GM21381 (cell line): ENCODE data around the gene MORN1.

Experiments used
- ATAC-seq: cut with Tn5 transposase; IDR thresholded peaks from one replicate; pipeline ENCODE4 v1.9.1; 2021; ENCODE audit warnings: mild to moderate bottlenecking, moderate library complexity; ENCODE audit not compliant: unreplicated experiment

MORN1 gene

DNA sequence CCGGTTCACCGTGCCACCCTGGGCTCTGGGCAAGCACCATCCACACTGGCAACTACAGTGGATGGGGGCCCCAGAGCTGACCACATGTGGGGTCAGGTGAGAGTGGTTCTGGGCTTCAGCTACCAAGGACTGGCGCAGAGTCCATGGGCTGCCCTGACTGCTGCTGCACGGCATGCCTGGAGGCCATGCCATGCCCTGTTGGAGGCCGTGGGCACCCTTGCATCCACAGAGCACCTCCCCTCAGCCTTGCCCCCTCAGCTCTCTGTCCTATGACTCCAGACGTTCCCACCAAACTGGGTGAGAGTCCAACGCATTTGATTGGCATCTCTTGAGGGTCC, 15.5 kb downstream of the MORN1 start:
- ATAC-seq = no peak

DNA sequence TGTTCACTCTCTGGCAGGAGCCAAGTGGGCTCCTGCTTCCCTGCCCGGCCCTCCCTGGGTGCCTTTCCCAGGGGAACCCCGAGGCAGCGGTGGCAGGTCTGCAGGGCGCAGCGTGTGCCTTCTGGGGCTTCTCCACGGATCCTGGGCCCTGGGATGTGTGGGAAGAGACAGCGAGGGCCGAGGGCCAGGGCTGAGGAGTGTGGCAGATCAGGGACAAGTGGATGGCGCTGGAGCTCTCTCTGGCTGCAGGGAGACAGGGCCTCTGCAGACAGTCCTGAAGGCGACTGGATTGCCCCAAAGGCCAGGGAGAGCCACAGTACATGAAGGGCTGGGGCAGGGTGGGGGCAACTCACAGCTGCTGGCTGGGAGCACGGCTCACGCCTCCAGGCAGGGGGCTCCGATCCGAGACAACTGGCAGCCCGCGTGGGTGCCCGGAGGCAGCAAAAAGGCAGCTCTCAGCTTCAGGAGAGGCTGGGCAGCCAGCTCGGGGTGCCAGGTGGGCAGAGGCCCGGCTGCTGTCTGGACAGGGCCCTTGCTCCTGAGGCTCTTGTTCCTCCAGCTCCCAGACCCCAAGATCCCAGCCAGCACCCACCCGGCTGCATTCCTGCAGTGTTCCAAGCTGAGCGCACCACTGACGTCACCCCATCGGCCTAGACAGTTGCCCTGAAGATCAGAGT, 16.0 kb downstream of the MORN1 start:
- no peak for ATAC-seq

DNA sequence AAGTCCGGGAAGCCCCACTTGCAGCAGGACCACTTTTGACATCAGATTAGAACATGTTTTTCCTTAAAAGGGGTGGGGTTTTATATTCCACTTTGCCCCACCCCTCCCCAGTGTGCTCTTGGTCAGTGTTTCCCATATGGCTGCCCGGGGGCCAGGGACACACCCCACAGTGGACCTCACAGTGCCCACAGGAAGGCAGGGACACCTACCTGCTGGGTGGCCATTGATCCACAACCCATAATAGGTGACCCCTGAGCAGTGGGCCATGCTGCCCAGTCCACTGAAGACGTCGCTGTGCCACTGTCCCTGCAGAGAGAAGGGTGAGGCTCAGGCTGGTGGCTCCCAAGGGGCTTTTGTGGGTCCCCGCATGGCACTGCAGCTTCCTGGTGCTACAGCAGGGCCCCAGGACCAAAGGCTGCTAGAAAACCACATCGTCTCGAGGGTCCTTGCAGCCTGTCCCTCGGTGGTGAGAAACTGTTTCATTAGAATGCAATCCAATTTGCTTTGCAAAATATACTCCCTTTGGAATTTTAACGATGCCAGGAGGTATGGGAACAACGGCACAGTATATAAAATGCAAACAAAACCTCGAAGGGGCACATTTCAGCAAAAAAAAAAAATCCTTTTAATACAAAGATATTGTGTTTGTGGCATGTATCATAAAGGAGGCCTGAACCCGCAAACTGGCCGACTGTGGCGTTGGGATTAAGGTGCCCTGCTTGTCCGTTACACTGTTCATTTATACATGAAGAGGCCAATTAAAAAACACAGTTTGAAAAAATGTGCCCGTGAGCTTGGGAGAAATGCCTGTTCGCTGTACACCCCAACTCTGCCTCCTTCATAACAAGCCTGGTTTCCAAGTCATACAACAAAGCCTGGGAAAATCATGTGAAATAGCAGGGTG, 16.9 kb downstream of the MORN1 start:
- ATAC-seq = no peak

DNA sequence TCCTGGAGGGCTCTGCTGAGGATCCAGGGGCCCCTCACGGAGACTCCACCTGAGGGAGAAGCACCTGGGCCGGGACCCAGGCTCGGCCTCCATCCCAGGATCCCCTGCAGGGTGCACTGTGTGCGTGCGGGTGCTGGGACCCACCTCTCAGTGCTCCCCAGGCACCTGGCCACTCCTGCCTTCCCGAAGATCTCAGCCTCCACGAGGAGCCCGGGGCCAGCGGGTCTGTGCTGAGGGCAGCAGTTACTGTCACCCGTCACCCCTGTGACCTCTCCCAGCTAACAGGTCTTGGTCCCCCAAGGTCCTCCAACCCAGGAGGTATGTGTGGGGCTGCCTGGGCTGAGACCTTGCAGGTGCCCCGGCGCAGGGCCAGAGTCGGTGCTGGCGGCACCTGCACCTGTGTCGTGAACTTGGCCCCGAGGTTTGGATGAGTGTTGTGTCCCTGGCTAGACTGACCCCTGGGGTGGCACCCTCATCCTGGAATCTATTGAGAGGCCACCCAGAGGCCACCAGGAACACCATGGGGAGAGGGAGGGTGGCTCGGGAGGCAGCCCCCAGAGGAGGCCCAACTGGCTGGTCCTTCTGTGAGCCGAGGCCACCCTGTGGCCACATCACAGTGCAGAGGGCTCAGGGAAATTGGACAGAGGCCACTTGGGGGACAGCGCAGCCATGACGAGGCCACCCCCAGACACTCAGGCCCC, 17.7 kb downstream of the MORN1 start:
- no peak for ATAC-seq

DNA sequence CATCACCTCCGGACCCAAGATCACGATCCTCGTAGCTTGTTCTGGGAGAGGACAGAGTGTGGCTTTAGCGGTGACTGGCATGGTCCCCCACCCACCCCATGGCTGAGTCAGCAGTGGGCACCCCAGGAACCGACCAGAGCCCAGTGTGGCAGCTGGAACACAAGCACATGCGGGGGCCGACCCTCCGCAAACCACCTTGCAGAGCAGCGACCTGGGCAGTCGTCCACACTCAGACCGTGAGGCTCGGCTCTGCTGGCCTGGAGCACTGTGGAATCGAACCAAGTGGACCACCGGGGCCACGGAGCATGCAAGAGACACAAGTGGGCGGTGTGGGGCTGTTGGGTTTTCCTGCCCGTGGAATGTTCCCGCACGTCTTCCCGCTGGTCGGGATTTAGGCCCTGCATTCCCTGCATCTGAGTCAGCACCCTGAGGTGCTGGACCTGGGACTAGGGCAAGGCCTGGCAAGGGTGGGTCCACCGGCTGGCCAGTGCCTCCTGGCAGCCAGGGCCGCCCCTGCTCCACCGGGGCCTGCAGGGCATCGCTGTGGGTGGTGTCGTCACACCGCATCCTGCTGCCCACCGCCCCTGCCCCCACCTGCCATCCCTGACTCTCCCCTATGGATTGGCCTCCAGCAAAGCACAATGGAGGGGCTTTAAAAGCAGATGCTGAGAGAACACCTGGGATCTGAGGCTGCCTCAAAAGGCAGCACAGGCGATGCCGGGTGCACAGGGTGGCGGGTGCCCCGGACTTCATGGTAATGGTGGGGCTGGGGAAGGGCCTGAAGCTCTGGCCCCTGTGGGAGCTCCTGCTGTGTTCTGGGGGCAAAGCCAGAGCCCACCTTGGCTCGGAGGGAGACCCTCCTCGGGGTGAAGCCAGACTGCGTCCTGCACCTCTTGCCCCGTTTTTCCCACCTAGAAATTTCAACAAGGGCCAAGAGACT, 18.5 kb downstream of the MORN1 start:
- no peak for ATAC-seq

DNA sequence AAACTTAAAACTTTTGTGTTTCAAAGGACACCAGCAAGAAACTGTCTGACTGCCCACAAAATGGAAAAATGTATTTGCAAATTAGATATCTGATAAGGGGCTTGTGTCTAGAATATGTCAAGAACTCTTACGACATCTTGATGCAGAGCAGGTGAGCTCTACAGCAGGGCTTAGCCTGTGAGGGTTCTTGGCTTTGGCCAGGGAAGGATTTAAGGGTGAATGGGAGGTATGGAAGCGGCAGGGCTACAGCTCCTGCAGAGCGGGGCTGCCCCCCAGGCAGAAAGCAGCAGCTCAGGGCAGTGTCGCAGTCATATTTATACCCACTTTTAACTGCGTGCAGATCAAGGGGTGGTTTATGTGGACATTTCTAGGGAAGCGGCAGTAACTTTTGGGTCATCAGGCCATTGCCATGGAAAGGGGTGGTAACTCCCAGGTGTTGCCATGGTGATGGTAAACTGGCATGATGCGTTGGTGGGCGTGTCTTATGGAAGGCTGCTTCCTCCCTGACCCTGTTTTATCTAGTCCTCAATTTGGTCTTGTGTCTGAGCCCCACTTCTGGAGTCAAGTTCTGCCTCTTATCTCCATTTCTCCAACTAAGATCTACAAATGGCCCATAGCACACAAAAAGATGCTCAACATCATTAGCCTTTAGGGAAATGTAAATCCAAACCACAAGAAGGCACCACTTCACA, 23.2 kb downstream of the MORN1 start:
- no peak for ATAC-seq

DNA sequence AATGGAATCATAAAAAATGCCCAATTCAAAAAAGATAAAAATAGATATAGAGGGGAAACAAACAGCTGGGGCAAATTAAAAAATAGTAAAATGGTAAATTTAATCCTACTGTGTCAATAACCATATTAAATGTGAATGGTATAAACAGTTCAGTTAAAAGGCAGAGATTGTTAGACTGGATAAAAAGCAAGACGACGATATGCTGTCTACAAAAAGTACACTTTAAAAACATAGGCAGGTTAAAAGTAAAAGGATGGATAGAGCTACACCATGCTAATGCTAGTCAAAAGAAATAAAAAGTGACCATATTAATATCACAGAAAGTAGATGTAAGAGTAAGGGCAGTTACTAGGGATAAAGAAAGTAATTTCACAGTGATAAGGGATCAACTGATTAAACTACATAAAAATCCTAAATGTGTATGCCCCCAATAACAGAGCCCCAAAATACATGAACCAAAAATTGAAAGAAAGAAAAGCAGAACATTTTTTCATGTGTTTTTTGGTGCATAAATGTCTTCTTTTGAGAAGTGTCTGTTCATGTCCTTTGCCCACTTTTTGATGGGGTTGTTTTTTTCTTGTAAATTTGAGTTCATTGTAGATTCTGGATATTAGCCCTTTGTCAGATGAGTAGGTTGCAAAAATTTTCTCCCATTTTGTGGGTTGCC, 27.4 kb downstream of the MORN1 start:
- no peak for ATAC-seq

DNA sequence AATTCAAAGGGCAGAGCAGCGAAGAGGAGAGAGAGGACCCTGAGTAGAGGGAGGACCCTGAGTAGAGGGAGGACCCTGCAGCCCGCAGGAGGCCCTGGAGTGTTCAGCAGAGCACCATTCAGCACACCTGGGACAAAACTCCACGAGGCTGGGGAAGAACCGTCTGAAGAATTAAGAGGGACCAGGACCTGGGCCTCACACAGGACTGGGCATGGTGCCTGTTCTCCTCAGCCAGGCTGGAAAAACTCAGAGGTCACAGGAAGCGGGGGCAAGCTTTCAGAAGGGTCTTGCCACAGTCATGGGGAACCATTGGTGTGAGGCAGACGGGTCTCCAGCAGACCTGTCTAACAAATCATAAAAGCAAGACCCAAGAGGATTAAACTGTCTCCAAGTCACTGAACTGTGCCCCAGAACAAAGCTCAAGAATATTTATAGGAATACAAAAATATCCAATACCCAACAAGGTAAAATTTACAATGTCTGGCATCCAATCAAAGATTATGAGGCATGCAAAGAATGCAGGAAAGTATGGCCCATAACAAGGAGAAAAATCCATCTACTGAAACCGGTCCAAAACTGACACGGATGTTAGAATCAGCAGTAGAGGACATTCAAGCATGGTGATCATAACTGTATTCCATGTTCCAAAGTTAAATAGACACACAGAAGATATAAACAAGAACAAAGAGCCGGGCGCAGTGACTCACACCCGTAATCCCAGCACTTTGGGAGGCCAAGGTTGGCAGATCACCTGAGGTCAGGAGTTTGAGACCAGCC, 30.6 kb downstream of the MORN1 start:
- no peak for ATAC-seq

DNA sequence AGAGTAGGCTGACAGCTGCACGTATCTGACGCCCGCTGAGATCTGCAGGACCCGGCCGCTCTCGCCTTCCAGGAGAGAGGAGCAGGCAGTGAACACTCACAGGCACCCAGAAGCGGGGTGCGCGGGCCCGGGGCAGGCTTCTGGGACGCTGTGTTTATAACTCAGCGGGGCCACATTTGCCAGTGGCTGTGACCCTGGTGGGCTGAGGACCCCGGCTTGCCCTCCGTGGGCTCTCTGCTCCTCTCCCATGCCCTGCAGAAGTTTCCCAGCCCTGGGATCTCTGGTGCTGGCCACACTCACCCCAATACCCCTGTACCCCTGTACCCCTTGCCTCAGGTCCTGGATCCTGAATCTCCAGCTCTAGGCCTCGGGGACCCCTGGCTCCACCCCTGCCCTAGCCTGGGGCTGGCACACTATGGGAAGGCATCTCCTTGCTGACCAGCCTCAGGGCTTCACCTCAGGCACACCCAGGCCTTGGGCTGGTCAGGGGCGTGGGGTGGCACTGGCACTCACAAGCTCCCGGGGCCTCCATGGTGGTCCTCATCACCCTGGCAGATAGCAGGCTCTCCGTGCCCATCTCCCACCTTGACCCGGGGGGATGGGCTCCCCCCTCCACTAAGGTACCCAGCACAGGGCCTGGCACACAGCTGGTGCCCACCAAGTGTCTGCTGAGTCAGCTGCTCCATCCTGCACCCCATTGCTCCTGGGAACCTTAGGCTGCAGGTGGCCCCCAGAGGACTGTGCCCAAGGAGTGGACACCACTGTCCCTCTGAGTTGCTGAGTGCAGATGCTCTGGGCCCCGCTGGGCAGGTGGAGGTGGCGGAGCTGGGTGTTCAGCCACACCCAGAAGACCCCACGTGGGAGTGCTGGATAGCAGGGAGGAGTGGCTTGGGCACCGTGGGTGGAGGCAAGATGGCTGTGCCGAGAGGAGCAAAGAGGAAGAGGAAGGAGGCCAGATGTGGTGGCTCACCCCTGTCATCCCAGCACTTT, 32.4 kb downstream of the MORN1 start:
- no peak for ATAC-seq

DNA sequence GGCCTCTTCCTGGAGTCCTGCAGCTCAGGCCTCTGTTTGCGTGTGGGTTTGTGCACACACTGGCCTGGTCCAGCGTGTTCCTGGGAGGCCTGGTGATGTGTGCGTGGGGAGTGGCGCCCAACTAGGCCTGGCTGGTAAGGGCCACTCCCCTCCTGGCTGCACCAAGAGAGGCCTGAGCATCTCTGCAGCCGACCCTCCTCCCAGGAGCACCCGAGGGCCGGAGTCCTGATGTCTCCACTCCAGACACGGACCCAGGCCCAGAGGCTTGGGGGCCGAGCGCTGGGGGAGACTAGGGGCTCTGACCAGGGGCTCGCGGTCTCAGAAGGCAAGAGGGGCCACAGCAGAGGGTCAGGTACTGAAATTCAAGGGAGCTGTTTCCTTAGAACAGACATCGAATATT, 33.3 kb downstream of the MORN1 start:
- no peak for ATAC-seq

DNA sequence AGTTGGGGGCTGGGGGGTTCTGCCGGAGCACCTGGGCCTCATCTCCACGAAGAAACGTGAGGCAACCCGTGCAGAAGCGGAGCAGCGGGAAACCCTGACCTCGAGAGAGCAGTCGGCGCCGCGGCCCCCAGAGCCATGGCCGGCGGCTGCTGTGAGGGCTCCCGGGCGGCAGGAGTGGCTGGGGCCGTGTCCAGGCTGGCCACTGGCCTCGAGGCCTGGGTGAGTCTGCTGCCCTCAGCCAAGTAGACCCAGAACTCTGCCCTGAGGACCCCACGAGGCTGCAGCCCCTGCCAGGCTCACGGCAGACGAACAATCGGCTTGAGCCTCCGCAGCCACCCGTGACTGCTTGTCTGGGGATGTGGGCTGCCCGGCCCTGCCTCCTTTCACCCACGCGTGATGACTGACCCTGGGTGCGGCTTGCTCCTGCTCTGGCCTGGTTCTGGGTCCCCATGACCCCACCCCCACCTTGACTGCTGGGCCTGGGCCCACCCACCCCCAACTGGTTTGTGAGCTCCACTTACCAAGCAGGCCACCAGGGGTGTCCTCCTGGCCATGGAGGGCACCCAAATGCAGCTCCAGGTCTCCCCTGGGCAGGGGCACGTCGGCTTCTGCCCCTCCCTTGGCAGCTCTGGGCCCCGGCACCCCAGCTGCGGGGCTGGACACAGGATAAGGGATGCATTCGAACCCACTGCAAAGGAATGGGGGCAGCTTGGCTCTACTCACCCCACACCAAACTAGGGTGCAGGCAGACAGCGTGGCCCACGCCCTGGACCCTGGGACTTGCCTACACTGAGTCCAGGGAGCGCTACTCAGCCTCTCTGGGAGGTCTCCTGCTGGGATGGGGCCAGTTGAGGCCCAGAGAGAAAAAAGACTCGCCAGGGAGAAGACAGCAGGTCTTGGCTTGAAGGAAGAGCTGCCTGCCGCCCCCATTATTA, 34.2 kb downstream of the MORN1 start:
- ATAC-seq = no peak

DNA sequence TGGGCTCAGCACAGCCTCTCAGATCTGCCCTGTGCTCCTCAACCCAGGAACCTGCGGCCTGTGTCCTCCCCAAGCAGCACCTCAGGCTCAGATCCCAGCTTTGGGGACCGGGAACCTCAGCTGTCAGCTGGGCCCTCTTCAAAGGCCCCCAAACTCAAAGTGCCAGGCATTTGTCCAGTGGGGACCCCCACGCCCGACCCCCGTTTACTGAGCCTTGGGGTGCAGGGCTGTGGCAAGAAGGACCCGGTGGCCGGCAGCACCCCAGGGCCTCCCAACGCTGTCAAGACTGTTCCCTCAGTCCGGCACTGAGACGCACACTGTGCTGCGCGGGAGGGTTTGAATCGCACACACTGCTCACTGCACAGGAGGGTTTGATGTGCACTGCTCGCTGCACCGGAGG, 35.0 kb downstream of the MORN1 start:
- ATAC-seq = no peak

DNA sequence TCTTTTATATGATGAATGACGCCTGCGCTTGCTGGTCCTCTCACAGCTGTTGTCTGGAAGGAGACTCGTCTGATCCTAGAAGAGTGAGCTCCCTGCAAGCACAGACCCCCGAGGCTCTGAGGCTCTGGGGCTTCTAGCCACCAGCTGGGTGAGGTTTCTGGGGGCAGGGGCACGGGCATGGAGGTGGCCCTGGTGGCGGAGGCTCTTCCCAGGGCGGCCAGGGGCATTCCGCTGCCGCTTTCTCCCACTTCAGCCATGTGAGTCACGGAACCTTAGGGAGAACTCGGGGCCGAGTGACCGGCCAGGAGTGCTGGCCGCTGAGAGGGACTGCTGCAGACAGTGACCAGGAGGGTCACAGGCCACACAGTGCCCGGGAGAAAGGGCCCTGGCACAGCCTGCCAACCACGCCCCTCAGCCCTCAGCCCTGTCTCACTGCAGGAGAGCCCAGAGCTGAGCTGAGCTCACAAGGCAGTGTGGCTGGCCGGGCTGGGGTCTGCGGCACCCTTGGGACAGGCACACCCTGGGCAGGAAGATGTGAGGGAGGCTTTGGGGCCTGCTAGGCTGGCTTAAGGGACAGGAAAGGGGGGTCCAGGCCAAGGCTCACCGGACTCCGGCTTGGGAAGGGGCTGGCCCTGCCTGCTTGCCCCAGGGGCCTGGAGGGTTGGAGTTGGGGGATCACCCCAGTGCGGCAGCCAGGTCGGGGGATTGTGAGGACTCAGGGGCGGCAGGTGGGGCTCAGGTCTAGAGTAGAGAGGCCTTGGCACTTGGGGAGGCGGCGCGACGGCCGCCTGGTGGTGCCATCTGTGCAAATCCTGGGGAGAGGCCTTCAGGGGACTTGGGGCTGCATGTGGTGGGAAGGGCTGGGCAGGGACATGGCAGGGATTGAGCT, 35.7 kb downstream of the MORN1 start:
- no peak for ATAC-seq

DNA sequence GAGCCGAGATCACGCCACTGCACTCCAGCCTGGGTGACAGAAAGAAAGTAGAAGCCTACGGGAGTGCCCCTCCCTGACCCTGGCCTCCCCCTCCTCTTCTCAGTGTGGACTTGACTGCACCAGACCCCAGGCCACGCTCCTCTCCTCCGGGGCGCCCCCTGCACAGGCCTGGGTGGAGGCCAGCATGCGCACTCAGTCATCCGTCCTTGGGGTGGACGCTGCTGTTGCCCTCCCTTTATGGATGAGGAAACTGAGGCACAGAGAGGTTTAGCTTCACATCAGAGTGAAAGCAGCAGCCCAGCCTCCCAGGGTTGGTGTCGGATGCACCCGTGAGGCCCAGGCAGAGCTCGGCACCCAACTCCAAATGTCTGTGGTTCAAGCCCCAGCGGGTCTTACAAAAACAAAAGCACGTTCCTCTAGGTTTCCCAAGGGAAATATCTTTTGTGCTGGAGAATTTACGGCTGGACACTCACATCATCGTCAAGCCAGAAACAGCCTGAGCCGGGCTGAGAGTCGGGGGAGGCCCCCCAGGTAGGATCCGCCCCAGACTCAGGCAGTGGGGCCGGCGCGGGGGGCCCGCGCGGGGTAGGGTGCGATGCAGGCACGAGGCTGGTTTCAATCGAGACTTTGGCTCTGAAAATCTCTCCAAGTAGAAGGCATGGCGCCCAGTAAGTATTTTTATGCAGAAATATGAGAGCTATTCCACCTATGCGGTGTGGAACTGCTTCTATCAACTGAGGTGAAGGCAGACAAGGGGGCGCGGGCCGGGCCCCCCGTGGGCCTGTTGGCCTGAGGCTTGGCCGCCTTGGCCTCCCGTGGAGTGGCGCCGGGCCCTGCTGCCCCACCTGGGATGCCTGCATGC, 36.6 kb downstream of the MORN1 start:
- ATAC-seq = no peak
